HepG2 (cell line): ENCODE results near the gene ABCF1. TPM values are rescaled to one million over a fixed set of nuclear protein-coding genes. Genes with fewer than 3 reads are reported as not detected.

ENCODE experiments used
- DNMT1 ChIP-seq: sonication (generic); formaldehyde crosslinking; IDR thresholded peaks from 2 replicates; pipeline ENCODE4 v1.5.1; 2020; ENCODE audit warnings: mild to moderate bottlenecking, missing genetic modification reagents
- GZF1 ChIP-seq: sonication (generic); formaldehyde crosslinking; IDR thresholded peaks from 2 replicates; pipeline ENCODE4 v1.5.1; 2020; ENCODE audit warnings: mild to moderate bottlenecking, missing genetic modification reagents
- IRX3 ChIP-seq: sonication (generic); formaldehyde crosslinking; IDR thresholded peaks from 2 replicates; pipeline ENCODE4 v1.8.1; 2023; ENCODE audit warnings: mild to moderate bottlenecking, low read depth, missing genetic modification reagents, borderline replicate concordance
- MYC ChIP-seq: sonication (generic); formaldehyde crosslinking; IDR thresholded peaks from 2 replicates; pipeline ENCODE4 v1.9.0; 2021; ENCODE audit warnings: missing genetic modification reagents, borderline replicate concordance
- MYNN ChIP-seq: sonication (generic); formaldehyde crosslinking; IDR thresholded peaks from 2 replicates; pipeline ENCODE4 v1.4.0; 2020; ENCODE audit warnings: mild to moderate bottlenecking, low read depth, missing genetic modification reagents
- PAX8 ChIP-seq: sonication (generic); formaldehyde crosslinking; IDR thresholded peaks from 2 replicates; pipeline ENCODE4 v1.8.0; 2022; ENCODE audit warnings: mild to moderate bottlenecking, missing genetic modification reagents, borderline replicate concordance
- PITX1 ChIP-seq: sonication (generic); formaldehyde crosslinking; IDR thresholded peaks from 2 replicates; pipeline ENCODE4 v1.5.1; 2020; ENCODE audit warnings: mild to moderate bottlenecking, missing genetic modification reagents
- TGIF2 ChIP-seq: IDR thresholded peaks from 2 replicates; pipeline ENCODE4 v1.6.1; 2016; ENCODE audit warnings: control low read depth, missing compliant biosample characterization
- ZNF263 ChIP-seq: sonication (generic); formaldehyde crosslinking; IDR thresholded peaks from 2 replicates; pipeline ENCODE4 v1.4.0; 2020; ENCODE audit warnings: missing genetic modification reagents
- polyA plus RNA-seq, 8 experiments: library from polyadenylated mRNA; depleted of rRNA in 3 of 8; stranded (reverse) in 7 of 8; unstranded in 1 of 8; fragments of >200 nt; fragmentation: Illumina TruSeq in 4 of 8; extraction: Trizol in 4 of 8; gene quantifications; 2 replicates each; pipeline versions ENCODE4 v1.2.1 to v1.2.3, GENCODE V29; 2011 to 2016; ENCODE audit warnings: low read depth in 4 of 8, missing spikeins in 1 of 8, mixed read lengths in 1 of 8; ENCODE audit not compliant: insufficient read depth in 1 of 8
- total RNA-seq, 5 experiments: library from RNA; depleted of rRNA; stranded (reverse); fragments of >200 nt; fragmentation: Illumina TruSeq; extraction: Trizol; gene quantifications; 2 replicates each; pipeline ENCODE4 v1.2.3, GENCODE V29; 2016; ENCODE audit warnings: low read depth in 1 of 5
- TF ChIP-seq, protein P1 (sequence below): sonication (generic); formaldehyde crosslinking; conservative IDR thresholded peaks from 2 replicates; pipeline ENCODE4 v1.8.0; 2022; ENCODE audit warnings: mild to moderate bottlenecking, moderate library complexity, missing genetic modification reagents
- TF ChIP-seq, protein P2 (sequence below): IDR thresholded peaks from 2 replicates; pipeline ENCODE4 v1.6.1; 2016; ENCODE audit warnings: control low read depth
- TF ChIP-seq, protein P3 (sequence below): IDR thresholded peaks from 2 replicates; pipeline ENCODE4 v1.6.1; 2016; ENCODE audit warnings: missing genetic modification reagents, missing compliant biosample characterization
- TF ChIP-seq, protein P4 (sequence below): IDR thresholded peaks from 2 replicates; pipeline ENCODE4 v1.6.1; 2012; ENCODE audit warnings: inconsistent platforms
- TF ChIP-seq, protein P5 (sequence below): sonication (generic); formaldehyde crosslinking; IDR thresholded peaks from 2 replicates; pipeline ENCODE4 v1.8.0; 2022; ENCODE audit warnings: missing genetic modification reagents, mild to moderate bottlenecking, moderate library complexity, borderline replicate concordance

Gene ABCF1
- total and polyA plus RNA-seq, 2 of the 13 experiments (the other 11 are each of a cell fraction or from before 2014, with no cell fraction given) = 25.4 to 98.9 TPM

DNA sequence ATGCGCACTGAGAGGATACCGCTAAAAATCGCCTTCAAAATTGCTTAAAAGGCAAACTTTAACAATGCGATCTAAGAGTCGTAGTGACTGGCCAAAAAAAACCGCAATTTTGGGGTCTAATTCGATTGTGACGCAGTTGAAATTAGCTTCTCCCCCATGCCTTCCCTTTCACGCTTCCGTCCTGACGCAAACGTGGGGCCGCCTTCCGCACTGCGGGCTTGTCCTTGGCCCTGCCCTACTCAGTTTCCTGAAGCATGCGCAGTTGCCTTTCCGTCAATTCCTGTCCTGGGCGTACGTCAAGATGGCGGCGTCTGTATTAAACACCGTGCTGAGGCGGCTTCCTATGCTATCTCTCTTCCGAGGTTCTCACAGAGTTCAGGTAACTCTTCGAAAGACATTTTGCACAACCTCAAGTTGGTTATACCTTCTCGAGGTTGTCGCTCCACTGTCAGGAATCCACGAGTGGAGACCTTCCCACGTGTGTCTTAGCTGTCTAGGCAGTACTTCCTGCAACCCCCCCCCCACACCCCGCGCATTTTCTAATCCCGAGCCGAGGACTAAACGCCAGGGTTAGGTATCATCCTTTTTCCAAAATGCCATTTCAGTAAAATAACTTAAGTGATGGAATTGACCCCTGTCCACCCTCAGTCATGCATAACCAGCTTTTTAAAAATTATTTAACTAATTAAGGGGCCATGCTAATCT is 46.5 kb downstream of the ABCF1 start, which contains the start of gene MRPS18B (continued):
- TF ChIP-seq, protein P1, sequence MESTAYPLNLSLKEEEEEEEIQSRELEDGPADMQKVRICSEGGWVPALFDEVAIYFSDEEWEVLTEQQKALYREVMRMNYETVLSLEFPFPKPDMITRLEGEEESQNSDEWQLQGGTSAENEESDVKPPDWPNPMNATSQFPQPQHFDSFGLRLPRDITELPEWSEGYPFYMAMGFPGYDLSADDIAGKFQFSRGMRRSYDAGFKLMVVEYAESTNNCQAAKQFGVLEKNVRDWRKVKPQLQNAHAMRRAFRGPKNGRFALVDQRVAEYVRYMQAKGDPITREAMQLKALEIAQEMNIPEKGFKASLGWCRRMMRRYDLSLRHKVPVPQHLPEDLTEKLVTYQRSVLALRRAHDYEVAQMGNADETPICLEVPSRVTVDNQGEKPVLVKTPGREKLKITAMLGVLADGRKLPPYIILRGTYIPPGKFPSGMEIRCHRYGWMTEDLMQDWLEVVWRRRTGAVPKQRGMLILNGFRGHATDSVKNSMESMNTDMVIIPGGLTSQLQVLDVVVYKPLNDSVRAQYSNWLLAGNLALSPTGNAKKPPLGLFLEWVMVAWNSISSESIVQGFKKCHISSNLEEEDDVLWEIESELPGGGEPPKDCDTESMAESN (CRISPR knock-in tag) = peak; percentile 58; the same call in 1 of the 2 replicates
- TF ChIP-seq ZNF263 (CRISPR knock-in tag) = 0 out of 2 replicates have a peak, but pooled peaks have one; percentile 51
- TF ChIP-seq, protein P2, sequence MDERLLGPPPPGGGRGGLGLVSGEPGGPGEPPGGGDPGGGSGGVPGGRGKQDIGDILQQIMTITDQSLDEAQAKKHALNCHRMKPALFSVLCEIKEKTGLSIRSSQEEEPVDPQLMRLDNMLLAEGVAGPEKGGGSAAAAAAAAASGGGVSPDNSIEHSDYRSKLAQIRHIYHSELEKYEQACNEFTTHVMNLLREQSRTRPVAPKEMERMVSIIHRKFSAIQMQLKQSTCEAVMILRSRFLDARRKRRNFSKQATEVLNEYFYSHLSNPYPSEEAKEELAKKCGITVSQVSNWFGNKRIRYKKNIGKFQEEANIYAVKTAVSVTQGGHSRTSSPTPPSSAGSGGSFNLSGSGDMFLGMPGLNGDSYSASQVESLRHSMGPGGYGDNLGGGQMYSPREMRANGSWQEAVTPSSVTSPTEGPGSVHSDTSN (CRISPR knock-in tag) = 0 out of 2 replicates have a peak, but pooled peaks have one; percentile 9
- peak; percentile 77 for TF ChIP-seq PITX1 (CRISPR knock-in tag)
- TF ChIP-seq GZF1 (CRISPR knock-in tag) = peak; percentile 62; the same call in 1 of the 2 replicates
- peak; percentile 78; the same call in 1 of the 2 replicates for TF ChIP-seq IRX3 (CRISPR knock-in tag)
- TF ChIP-seq, protein P3, sequence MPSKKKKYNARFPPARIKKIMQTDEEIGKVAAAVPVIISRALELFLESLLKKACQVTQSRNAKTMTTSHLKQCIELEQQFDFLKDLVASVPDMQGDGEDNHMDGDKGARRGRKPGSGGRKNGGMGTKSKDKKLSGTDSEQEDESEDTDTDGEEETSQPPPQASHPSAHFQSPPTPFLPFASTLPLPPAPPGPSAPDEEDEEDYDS (CRISPR knock-in tag) = peak; percentile 92
- no peak for TF ChIP-seq DNMT1 (CRISPR knock-in tag)
- TF ChIP-seq TGIF2 (CRISPR knock-in tag) = peak; percentile 97
- peak; percentile 91 for TF ChIP-seq MYC
- TF ChIP-seq PAX8 (CRISPR knock-in tag) = no peak
- TF ChIP-seq, protein P4, sequence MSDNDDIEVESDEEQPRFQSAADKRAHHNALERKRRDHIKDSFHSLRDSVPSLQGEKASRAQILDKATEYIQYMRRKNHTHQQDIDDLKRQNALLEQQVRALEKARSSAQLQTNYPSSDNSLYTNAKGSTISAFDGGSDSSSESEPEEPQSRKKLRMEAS = peak; percentile 79
- 0 out of 2 replicates have a peak, but pooled peaks have one; percentile 60 for TF ChIP-seq MYNN (CRISPR knock-in tag)
- TF ChIP-seq, protein P5, sequence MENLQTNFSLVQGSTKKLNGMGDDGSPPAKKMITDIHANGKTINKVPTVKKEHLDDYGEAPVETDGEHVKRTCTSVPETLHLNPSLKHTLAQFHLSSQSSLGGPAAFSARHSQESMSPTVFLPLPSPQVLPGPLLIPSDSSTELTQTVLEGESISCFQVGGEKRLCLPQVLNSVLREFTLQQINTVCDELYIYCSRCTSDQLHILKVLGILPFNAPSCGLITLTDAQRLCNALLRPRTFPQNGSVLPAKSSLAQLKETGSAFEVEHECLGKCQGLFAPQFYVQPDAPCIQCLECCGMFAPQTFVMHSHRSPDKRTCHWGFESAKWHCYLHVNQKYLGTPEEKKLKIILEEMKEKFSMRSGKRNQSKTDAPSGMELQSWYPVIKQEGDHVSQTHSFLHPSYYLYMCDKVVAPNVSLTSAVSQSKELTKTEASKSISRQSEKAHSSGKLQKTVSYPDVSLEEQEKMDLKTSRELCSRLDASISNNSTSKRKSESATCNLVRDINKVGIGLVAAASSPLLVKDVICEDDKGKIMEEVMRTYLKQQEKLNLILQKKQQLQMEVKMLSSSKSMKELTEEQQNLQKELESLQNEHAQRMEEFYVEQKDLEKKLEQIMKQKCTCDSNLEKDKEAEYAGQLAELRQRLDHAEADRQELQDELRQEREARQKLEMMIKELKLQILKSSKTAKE (CRISPR knock-in tag) = 0 out of 2 replicates have a peak, but pooled peaks have one; percentile 25
